Epithelial cell of prostate (primary cell): ENCODE measurements around the gene ZNF559.
A peak's percentile ranks its signal among the peaks of the same experiment; 100 is the strongest.
"Not testable (repeated sequence)": the region's sequence is repeated elsewhere in the genome, so short reads cannot be mapped to it uniquely, and the experiment has no call there.

Source experiments
- DNase-seq: peaks from one replicate; pipeline ENCODE4 v3.0.0-alpha.2; 2011; ENCODE audit warnings: low read depth, low spot score
- H3K27ac ChIP-seq: fragments of 450-650 bp; 2 replicates; pipeline ENCODE4 v1.5.1; 2017; ENCODE audit warnings: mild to moderate bottlenecking

ZNF559 gene

DNA sequence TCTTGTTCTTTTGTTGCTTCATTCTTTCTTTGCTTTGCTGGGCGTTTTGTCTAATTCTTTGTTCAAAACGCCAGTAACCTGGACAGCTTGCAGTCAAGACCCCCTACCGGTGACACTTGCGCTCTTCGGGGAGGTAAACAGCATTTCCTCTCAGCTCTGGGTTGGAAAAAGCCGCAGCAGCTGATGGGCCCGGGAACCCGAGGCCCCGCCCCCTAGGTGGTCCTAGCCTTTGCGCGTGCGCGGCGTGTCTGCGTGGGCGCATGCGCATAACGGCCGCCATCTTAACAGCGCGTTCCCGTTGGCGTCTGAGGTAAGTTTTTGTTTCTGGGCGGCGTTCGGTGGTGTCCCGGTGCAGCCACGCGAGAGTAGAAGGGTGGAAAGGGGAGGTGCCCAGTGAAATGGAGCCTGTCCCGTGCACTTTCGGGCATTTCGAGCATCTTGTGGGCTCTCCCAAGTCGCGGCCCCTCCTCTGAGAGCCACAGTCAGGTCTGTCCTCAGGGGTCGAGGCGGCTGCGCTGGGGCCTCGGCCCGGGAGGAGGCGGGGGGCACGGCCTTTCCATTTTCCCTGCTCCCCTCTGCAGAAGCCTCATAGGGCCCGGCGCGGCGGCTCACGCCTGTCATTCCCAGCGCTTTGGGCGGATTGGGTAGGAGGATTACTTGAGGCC, at the start of gene ZNF559:
TSS of gene ZNF559 (plus strand) at position 261 of the 665 bp plus-strand sequence. CDS start 14,371 bp downstream, outside the sequence.
- peak; percentile 78 for DNase-seq
- H3K27ac ChIP-seq: peak within 1 kb of the TSS; percentile 80

DNA sequence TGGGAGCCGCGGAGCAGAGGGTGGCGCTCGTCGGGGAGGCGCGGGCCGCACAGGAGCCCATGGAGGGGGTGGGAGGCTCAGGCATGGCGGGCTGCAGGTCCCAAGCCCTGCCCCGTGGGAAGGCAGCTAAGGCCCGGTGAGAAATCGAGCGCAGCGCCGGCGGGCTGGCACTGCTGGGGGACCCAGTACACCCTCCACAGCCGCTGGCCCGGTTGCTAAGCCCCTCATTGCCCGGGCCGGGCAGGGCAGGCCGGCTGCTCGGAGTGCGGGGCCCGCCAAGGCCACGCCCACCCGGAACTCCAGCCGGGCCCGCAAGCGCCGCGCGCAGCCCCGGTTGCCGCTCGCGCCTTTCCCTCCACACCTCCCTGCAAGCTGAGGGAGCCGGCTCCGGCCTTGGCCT, 40.5 kb upstream of the ZNF559 start:
- not testable (repeated sequence) for H3K27ac ChIP-seq, DNase-seq

DNA sequence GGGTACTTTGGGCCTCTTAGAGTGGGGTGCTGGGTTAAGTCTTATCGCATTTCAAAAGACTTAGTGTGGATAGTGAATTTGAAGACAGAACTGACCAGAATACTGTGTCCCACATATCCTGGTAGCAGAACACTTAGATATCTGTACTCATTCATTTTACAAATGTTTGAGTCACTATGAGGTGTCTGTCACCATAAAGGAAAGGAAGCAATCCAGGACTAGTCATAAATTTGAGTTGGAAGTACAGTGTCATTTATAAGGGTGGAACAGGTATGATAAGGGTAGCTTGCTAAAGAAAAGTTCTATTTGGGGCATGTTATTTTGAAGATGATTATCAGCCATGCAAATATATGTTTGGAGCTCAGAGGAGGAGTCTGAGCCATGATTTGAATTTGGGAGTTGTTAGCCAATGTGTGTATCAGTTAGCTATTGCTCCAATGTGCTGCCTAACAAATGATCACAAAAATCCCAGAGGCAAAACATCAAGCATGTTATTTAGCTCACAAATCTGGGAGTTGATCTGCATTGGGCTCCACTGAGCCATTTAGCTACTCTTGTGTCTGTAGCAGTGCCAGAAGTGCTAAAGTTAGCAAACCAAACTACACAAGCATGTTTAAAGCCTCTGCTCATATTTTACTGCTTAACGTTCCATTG, 34.6 kb upstream of the ZNF559 start:
- H3K27ac ChIP-seq: no peak overlapping the region
- no peak for DNase-seq

DNA sequence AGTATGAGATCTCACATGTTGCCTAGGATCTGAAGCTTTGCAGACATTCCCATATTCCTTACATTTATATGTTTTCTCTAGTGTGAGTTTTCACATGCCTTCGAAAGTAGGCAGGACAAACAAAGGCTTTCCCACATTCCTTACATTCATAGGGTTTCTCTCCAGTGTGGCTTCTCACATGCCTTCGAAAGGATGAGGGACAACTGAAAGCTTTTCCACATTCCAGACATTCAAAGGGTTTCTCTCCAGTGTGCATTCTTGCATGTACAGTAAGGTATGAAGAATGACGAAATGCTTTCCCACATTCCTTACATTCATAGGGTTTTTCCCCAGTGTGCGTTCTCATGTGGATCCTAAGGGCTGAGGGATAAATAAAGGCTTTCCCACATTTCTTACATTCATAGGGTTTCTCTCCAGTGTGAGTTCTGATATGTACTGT, 28.5 kb upstream of the ZNF559 start:
- no peak overlapping the region for H3K27ac ChIP-seq
- no peak for DNase-seq

DNA sequence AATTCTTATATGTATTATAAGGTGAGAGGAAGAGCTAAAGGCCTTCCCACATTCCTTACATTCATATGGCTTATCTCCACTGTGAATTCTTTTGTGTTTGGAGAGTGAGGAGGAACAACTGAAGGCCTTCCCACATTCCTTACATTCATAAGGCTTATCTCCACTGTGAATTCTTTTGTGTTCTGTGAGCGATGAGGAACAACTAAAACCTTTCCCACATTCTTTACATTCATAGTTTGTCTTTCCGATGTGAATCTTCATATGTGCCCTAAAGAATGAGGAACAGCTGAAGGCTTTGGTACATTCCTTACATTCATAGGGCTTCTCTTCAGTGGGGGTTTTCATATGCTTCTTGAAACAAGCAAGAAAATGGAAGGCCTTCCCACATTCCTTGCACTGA, 27.6 kb upstream of the ZNF559 start:
- no peak overlapping the region for H3K27ac ChIP-seq

DNA sequence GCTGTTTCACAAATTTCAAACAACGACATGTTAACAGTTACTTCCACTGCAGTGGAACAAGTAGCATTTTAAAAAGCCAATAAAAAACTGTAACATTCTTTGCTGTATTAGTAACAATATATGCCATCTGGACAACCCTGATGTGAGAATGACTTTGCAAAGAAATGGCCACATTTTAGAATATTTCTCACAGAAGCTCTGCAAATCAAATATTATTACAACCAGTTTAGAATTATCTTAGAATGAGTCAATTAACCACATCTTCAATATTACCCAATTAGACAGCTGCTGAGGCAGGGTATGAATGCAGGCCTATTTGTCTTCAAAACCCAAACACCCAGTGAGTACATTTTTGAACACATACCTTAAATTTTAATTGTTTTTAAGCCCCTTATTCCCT, 17.5 kb upstream of the ZNF559 start:
- peak overlapping the region; percentile 37 for H3K27ac ChIP-seq
- no peak for DNase-seq

More for the DNA sequence above, 27.6 kb upstream of the ZNF559 start:
- no peak for DNase-seq

DNA sequence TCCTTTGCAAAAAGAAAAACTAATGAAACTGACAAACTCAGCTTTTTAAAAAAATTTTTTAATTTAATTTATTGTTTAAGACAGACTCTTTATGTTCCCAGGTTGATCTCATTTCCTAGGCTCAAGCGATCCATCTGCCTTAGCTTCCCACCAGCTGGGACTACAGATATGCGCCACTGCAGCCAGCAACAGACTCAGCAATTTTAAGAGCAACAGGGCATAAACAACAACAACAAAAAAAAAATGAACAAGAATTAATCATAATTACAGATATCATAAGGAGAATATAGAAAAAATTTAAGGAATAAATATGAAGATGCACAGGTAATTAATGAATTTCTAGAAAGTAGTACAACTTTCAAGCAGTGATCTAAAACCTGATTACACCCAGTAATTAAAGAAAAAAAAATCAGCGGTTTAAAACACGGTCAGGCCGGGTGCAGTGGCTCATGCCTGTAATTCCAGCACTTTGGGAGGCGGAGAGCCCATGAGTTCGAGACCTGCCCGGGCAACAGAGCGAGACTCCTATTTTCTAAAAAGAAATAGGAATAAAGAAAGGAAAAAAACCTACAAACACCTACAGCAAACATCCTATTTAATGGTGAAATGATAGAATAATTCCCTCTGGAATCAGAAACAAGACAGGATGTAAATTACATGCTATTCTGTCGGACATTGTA, 15.7 kb upstream of the ZNF559 start:
- no peak overlapping the region for H3K27ac ChIP-seq
- DNase-seq: no peak

DNA sequence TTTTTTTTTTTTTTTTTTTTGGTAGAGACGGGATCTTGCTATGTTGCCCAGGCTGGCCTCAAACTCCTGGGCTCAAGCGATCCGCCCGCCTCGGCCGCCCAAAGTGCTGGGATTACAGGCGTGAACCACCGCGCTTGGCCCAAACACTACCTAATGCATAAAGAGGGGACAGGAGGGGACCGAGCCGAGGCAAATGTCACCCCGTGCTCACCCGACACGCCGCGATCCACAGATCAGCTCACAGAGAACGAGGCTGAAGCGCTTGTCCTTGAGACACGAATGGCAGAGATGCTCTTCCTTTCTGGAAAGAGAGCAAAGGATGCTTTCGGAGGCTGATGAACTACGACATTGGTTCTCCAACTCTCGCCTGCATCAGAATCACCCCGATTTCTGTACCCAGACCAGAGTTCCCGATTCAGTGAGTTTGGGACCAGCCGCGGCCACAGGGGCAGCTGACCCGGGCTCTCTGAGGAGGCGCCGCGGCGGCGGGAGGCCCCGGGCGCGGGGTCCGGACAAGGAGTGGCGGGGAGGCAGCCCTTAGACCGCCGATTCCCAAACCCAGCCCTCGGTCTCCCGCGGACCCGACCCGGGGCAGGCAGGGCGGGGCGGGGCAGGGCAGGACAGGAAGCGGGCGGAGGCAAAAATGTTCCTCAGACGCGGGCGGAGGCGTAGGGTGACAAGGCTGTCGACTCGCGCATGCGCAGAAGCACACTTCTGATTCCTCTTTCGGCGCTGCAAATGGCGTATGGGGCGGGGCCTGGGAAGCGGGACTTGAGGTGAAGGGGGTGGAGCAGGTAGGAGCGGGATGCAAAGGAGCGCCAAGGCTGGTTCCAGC, 14.6 kb upstream of the ZNF559 start, which contains the start of gene ZNF699:
TSS of gene ZNF699 (minus strand) at position 700 of the 835 bp plus-strand sequence. CDS start 4,719 bp downstream, outside the sequence.
- H3K27ac ChIP-seq: peak within 1 kb of the TSS; percentile 93
- peak; percentile 83 for DNase-seq

DNA sequence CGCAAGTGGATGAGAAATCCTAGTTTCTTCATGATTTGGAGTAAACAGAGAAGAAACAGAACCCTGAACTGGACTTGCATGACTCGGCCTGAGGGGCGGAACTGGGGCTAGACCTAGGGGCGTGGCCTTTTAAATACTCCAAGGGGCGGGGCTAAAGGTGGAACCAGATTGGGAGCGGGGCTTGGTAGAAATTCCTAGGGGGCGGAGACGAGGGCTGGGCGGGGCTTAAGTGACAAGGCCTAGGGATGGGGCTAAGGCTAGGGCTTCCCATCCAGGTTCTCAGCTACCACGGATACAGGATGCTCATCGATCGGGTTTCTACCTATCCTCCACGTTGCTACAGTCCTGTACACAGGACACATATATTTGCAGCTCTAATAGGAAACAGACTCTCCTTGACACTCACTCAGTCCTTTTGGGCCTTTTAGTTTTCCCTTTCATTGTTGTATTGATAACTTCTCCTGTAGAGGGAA, 14.0 kb upstream of the ZNF559 start:
- DNase-seq: no peak
- H3K27ac ChIP-seq: peak overlapping the region; percentile 93

DNA sequence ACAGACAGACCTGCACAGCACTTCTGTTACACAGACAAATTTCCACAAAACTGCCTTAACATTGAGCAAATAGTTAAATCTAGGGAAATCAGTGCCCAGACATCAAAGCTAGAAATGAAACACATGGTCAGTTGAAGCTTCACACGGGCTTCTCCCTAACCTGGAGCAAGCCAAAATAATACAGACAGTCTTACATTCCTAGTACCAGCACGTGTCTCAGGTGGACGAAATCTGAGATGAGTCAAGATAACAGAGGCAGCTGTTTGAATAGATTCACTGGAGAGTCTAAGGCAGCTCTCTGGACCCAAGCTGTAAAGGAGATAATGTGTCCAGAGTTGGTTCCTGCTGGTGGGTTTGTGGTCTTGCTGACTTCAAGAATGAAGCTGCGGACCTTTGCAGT, 10.2 kb upstream of the ZNF559 start:
- H3K27ac ChIP-seq: no peak overlapping the region
- no peak for DNase-seq

DNA sequence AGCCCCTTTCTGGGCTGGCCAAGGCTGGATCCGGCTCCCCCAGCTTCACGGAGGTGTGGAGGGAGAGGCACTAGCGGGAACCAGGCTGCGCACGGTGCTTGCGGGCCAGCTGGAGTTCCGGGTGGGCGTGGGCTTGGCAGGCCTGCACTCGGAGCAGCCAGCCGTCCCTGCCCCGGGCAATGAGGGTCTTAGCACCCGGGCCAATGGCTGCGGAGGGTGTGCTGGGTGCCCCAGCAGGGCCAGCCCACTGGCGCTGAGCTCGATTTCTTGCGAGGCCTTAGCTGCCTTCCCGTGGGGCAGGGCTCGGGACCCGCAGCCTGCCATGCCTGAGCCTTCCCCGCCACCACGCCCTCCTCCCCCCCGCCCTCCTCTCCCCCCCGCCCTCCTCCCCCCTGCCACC, 2.6 kb upstream of the ZNF559 start:
- no peak overlapping the region for H3K27ac ChIP-seq
- DNase-seq: no peak

DNA sequence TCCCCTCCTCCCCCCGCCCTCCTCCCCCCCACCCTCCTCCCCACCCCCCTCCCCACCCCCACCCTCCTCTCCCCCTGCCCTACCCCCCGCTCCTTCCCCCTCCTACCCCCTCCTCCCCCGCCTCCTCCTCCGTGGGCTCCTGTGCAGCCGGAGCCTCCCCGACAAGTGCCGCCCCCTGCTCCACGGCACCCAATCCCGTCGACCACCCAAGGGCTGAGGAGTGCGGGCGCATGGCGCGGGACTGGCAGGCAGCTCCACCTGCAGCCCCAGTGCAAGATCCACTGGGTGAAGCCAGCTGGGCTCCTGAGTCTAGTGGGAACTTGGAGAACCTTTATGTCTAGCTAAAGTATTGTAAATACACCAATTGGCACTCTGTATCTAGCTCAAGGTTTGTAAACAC, 2.2 kb upstream of the ZNF559 start:
- DNase-seq, H3K27ac ChIP-seq: not testable (repeated sequence)

DNA sequence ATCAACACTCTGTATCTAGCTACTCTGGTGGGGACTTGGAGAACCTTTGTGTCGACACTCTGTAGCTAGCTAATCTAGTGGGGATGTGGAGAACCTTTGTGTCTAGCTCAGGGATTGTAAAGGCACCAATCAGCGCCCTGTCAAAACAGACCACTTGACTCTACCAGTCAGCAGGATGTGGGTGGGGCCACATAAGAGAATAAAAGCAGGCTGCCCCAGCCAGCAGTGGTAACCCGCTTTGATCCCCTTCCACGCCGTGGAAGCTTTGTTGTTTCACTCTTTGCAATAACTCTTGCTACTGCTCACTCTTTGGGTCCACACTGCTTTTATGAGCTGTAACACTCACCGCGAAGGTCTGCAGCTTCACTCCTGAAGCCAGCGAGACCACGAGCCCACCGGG, 1.8 kb upstream of the ZNF559 start:
- H3K27ac ChIP-seq, DNase-seq: not testable (repeated sequence)

DNA sequence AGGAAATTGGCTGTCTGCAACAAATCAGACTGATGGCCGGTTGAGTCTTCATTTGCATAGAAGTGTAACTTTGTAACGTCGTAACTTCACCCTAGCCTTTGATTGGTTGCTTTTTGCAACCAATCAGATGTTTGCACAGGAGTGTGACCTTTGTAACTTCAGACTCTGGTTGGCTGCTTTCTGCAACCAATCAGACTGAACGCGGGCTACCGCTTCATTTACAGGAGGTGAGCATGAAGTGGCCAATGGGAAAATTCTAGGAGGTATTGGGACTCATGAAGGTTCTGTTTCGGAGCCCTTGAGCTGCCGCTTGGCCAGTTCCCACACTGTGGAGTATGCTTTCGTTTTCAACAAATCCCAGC, 441 bp upstream of the ZNF559 start:
- no peak for DNase-seq
- H3K27ac ChIP-seq: peak overlapping the region; percentile 80

DNA sequence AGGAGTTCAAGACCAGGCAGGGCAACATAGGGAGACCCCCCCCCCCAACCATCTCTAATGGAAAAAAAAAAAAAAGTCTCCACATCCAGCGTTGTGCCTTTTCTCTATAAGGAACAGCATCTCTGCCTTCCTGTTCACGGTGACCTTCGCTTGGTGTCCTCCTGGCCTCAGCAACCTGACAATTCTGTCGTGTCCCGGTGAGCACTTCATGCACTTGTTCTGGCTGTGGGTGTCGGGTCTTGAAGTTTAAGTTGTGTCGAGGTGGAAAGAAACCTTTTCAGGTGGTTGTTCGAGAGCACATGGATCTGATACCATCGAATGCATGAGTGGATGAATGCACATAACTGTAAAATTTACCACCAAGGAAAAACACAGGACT, 594 bp downstream of the ZNF559 start:
- no peak for DNase-seq
- peak overlapping the region; percentile 80 for H3K27ac ChIP-seq

DNA sequence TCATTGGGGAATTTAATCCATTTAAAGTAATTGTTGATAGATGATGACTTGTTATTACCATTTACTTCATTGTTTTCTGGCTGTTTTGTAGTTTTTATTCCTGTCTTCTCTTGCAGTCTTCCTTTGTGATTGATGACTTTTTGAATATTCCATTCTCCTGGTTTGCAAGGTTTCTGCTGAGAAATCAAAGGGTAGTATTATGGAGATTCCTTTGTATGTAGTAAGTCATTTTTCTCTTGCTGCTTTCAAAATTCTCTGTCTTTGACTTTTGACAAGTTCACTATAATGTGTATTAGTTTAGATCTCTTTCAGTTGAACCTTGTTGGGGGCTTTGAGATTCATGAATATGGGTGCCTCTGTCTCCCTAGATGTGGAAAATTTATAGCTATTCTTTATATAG, 6.0 kb downstream of the ZNF559 start:
- no peak for DNase-seq
- no peak overlapping the region for H3K27ac ChIP-seq

DNA sequence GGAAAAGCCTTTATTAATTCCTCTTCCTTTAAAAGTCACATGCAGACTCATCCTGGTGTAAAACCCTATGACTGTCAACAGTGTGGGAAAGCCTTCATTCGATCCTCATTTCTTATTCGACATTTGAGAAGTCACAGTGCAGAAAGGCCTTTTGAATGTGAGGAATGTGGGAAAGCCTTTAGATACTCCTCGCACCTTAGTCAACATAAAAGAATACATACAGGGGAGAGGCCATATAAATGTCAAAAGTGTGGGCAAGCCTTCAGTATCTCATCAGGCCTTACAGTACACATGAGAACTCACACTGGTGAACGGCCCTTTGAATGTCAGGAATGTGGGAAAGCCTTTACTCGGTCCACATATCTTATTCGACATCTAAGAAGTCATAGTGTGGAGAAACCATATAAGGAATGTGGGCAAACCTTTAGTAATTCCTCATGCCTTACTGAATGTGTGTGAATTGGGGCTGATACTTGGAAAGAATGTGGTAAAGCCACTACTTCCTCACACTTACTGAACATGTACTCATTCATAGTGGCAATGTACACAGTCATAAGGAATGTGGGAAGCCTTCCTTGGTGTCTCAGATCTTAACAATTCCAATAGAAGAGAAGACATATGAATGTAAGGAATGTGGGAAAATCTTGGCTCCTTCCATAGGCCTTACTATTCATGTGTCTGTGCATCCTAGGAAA, 18.8 kb downstream of the ZNF559 start:
- no peak overlapping the region for H3K27ac ChIP-seq
- no peak for DNase-seq

DNA sequence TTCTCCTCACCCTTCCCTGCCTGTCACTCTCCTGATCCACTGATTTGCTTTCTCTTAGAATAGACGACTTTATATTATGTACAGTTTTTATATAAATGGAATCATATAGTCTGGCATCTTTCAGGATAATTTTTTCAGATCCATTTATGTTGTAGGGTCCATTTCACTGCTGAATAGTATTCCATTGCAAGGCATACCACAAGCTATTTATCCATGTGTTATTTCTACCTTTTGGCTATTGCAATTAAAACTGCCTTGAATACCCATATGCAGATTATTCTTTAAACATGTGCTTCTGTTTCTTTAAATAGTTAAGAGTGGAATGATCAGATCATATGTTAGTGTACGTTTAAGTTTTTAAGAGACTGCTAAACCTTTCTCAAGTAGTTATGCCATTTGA, 21.0 kb downstream of the ZNF559 start:
- no peak for DNase-seq
- H3K27ac ChIP-seq: no peak overlapping the region

DNA sequence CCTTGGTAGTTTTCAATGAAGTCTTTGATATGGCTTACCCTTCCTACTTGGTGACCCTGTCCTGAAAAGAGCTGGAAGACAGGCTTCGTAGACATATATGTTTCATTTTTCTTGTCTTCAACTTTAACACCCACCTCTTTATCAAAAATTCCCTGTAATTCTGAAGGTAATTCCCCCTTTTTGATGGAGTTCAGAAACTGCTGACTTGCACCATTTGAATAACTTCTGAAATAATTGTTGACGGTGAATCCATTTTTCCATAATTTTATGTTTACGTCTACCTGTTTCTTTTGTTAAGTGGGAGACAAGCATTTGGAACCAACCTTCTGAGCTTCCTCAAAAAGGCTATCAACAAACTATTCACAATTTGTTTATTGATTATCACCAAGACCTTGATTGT, 24.3 kb downstream of the ZNF559 start:
- no peak for DNase-seq
- H3K27ac ChIP-seq: no peak overlapping the region

DNA sequence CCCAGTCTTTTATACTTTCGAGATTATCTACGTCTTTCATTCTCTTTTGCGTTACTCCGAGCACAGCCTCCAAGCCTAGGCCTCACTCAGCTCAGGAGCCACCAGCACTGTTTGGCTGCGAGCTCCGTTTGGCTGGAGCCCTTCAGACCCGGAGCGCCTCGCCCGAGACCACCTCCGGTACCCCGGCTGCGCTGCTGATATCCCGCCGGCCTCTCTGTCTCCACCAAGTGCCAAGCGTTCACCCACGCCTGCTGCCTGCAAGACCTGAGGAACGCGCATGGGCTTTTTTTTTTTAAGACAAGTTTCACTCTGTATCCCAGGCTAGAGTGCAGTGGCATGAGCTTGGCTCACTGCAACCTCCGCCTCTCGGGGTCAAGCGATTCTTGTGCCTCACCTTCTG, 24.7 kb downstream of the ZNF559 start:
- H3K27ac ChIP-seq: no peak overlapping the region
- DNase-seq: no peak
